NCI-H2171 treated with DMSO at 0.1 percent for 48 hours (cell line): ENCODE measurements around the gene ZNHIT1.
"Not testable (repeated sequence)": the region's sequence is repeated elsewhere in the genome, so short reads cannot be mapped to it uniquely, and the experiment has no call there.

Experiments
- DNase-seq: peaks from one replicate; lab custom pipeline; 2025; lab: John Stamatoyannopoulos, UW

The ZNHIT1 gene

GRCh38 chr7:101186844-101187428 is 31.0 kb upstream of the ZNHIT1 start:
- DNase-seq, result no peak

- no peak for DNase-seq
These were observed 28.9 kb upstream of the ZNHIT1 start for GRCh38 chr7:101189109-101189508.

- DNase-seq, result no peak
These were observed 22.1 kb upstream of the ZNHIT1 start for GRCh38 chr7:101195884-101196283.

GRCh38 chr7:101197991-101198390 is 20.0 kb upstream of the ZNHIT1 start:
- DNase-seq, result no peak

- DNase-seq, result no peak
These were observed 19.5 kb upstream of the ZNHIT1 start for GRCh38 chr7:101198476-101198875.

GRCh38 chr7:101199522-101199921 is 18.4 kb upstream of the ZNHIT1 start:
- not testable (repeated sequence) for DNase-seq

- DNase-seq, result no peak
These were observed 17.5 kb upstream of the ZNHIT1 start for GRCh38 chr7:101200504-101200861.

- DNase-seq, result no peak
These were observed 16.9 kb upstream of the ZNHIT1 start, which contains the start of gene MOGAT3 for GRCh38 chr7:101200862-101201599. TSS of gene MOGAT3 (minus strand) at chr7:101201036. CDS start at chr7:101200854, 182 bp downstream.

GRCh38 chr7:101201695-101202602 is 16.0 kb upstream of the ZNHIT1 start:
- no peak for DNase-seq

- no peak for DNase-seq
These were observed 15.4 kb upstream of the ZNHIT1 start for GRCh38 chr7:101202603-101202918.

- not testable (repeated sequence) for DNase-seq
These were observed 13.9 kb upstream of the ZNHIT1 start for GRCh38 chr7:101203740-101204738.

- no peak for DNase-seq
These were observed 11.9 kb upstream of the ZNHIT1 start for GRCh38 chr7:101205901-101206664.

- no peak for DNase-seq
These were observed 11.3 kb upstream of the ZNHIT1 start for GRCh38 chr7:101206665-101207042.

- DNase-seq, result no peak
These were observed 10.5 kb upstream of the ZNHIT1 start for GRCh38 chr7:101207459-101207858.

- DNase-seq, result no peak
These were observed 9.2 kb upstream of the ZNHIT1 start for GRCh38 chr7:101208794-101209193.

- no peak for DNase-seq
These were observed 7.8 kb upstream of the ZNHIT1 start for GRCh38 chr7:101210143-101210542.

- DNase-seq, result no peak
These were observed 6.5 kb upstream of the ZNHIT1 start for GRCh38 chr7:101211501-101211900.

- no peak for DNase-seq
These were observed 6.0 kb upstream of the ZNHIT1 start for GRCh38 chr7:101212014-101212413.

GRCh38 chr7:101216001-101216859 is 1.7 kb upstream of the ZNHIT1 start:
- DNase-seq, result no peak

- no peak for DNase-seq
These were observed 1.0 kb upstream of the ZNHIT1 start for GRCh38 chr7:101216860-101217387.
